ENCODE measurements around the gene CEBPG.

DNA sequence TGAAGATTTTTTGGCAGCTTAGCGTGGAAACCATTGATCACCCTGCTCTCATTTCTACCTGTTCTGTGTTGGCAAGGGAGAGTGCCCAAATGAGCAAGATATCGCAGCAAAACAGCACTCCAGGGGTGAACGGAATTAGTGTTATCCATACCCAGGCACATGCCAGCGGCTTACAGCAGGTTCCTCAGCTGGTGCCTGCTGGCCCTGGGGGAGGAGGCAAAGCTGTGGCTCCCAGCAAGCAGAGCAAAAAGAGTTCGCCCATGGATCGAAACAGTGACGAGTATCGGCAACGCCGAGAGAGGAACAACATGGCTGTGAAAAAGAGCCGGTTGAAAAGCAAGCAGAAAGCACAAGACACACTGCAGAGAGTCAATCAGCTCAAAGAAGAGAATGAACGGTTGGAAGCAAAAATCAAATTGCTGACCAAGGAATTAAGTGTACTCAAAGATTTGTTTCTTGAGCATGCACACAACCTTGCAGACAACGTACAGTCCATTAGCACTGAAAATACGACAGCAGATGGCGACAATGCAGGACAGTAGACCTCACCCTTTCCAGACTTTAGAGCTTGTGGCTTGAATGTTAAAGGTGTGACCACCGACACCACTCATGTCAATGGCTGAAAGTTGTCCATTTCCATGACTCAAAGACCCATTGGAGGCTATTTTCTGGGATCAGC, 5.8 kb downstream of the CEBPG start:
- TF ChIP-seq, protein P1, sequence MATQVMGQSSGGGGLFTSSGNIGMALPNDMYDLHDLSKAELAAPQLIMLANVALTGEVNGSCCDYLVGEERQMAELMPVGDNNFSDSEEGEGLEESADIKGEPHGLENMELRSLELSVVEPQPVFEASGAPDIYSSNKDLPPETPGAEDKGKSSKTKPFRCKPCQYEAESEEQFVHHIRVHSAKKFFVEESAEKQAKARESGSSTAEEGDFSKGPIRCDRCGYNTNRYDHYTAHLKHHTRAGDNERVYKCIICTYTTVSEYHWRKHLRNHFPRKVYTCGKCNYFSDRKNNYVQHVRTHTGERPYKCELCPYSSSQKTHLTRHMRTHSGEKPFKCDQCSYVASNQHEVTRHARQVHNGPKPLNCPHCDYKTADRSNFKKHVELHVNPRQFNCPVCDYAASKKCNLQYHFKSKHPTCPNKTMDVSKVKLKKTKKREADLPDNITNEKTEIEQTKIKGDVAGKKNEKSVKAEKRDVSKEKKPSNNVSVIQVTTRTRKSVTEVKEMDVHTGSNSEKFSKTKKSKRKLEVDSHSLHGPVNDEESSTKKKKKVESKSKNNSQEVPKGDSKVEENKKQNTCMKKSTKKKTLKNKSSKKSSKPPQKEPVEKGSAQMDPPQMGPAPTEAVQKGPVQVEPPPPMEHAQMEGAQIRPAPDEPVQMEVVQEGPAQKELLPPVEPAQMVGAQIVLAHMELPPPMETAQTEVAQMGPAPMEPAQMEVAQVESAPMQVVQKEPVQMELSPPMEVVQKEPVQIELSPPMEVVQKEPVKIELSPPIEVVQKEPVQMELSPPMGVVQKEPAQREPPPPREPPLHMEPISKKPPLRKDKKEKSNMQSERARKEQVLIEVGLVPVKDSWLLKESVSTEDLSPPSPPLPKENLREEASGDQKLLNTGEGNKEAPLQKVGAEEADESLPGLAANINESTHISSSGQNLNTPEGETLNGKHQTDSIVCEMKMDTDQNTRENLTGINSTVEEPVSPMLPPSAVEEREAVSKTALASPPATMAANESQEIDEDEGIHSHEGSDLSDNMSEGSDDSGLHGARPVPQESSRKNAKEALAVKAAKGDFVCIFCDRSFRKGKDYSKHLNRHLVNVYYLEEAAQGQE (IDR thresholded peaks at IDR 0.05; ENCODE audit: insufficient replicate concordance, low read depth) = no peak
- no peak for TF ChIP-seq POLR2AphosphoS5 (IDR thresholded peaks at IDR 0.05; ENCODE audit: low read depth)
